SK-N-MC (cell line): Measurements from ENCODE around the gene TMTC1.
"Not testable (repeated sequence)": the region's sequence is repeated elsewhere in the genome, so short reads cannot be mapped to it uniquely, and the experiment has no call there.

Experiments
- DNase-seq: peaks from one replicate; pipeline ENCODE4 v3.0.0-alpha.2; 2011; ENCODE audit warnings: low read depth, low spot score
- H3K27ac ChIP-seq: fragments of 200-600 bp; sonication (generic); 2 replicates; pipeline ENCODE4 v1.5.1; 2016; ENCODE audit warnings: mixed run types
- H3K36me3 ChIP-seq: fragments of 200-600 bp; sonication (generic); 2 replicates; pipeline ENCODE4 v1.6.1; 2017; ENCODE audit warnings: antibody characterized with exemption, low read length, mixed read lengths; ENCODE audit not compliant: insufficient read depth
- H3K4me3 ChIP-seq: fragments of 200-600 bp; sonication (generic); 2 replicates; pipeline ENCODE4 v1.5.1; 2016
- H3K9ac ChIP-seq: fragments of 200-600 bp; sonication (generic); 2 replicates; pipeline ENCODE4 v1.8.0; 2017; ENCODE audit warnings: mixed run types, mixed read lengths; ENCODE audit not compliant: insufficient read length
- H3K9me3 ChIP-seq: fragments of 200-600 bp; sonication (generic); 2 replicates; pipeline ENCODE4 v1.6.1; 2017; ENCODE audit warnings: low read depth, mild to moderate bottlenecking, antibody characterized with exemption, low read length, moderate library complexity, mixed read lengths
- EZH2 ChIP-seq: fragments of 200-600 bp; sonication (generic); IDR thresholded peaks from one replicate; pipeline ENCODE4 v1.6.1; 2017; ENCODE audit warnings: antibody characterized with exemption
- FOXP2 ChIP-seq: optimal IDR thresholded peaks from 2 replicates; pipeline ENCODE3; 2011; ENCODE audit warnings: mild to moderate bottlenecking, moderate library complexity; ENCODE audit not compliant: insufficient read depth; ENCODE audit errors: extremely low read length, control extremely low read depth
- POLR2AphosphoS5 ChIP-seq: IDR thresholded peaks from 2 replicates; pipeline ENCODE4 v1.6.1; 2012; ENCODE audit warnings: mild to moderate bottlenecking, low read depth, low read length, borderline replicate concordance

TMTC1 gene

DNA sequence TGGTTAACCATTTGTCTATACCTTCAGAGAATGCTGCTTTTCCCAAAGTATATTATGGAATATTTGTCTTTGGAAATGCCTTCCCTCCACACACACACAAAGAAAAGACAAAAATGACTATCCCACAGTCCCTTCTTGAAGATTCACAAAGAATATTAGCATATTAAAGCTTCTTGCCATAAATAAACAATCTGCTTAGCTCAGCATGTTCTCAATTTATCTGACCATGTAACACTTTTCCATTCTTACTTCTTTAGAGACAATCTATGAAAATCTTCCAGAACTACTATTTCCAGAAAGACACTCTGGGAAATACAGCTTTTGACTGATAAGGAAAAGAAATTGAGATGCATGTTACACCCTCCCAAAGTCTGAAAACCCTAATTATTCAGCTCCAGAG is 227.4 kb downstream of the TMTC1 start:
- Histone ChIP-seq H3K9me3 (no peaks in the 10 kb centered on the region), H3K9ac (no peak overlapping the region), H3K36me3 (no peaks in the 10 kb centered on the region), H3K27ac (no peak overlapping the region), H3K4me3 (no peak overlapping the region)
- TF ChIP-seq POLR2AphosphoS5: no peak
- TF ChIP-seq FOXP2: no peak
- no peak for TF ChIP-seq EZH2
- DNase-seq: no peak

DNA sequence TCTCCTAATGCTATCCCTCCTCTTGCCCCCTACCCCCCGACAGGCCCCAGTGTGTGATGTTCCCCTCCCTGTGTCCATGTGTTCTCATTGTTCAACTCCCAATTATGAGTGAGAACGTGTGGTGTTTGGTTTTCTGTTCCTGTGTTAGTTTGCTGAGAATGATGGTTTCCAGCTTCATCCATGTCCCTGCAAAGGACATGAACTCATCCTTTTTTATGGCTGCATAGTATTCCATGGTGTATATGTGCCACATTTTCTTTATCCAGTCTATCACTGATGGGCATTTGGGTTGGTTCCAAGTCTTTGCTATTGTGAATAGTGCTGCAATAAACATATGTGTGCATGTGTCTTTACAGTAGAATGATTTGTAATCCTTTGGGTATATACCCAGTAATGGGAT is 228.3 kb downstream of the TMTC1 start:
- H3K4me3 ChIP-seq, H3K27ac ChIP-seq, H3K9ac ChIP-seq, H3K9me3 ChIP-seq, H3K36me3 ChIP-seq, DNase-seq: not testable (repeated sequence)

GRCh38 chr12:29552994-29553748 is 230.6 kb downstream of the TMTC1 start:
- H3K27ac ChIP-seq: no peak overlapping the region

DNA sequence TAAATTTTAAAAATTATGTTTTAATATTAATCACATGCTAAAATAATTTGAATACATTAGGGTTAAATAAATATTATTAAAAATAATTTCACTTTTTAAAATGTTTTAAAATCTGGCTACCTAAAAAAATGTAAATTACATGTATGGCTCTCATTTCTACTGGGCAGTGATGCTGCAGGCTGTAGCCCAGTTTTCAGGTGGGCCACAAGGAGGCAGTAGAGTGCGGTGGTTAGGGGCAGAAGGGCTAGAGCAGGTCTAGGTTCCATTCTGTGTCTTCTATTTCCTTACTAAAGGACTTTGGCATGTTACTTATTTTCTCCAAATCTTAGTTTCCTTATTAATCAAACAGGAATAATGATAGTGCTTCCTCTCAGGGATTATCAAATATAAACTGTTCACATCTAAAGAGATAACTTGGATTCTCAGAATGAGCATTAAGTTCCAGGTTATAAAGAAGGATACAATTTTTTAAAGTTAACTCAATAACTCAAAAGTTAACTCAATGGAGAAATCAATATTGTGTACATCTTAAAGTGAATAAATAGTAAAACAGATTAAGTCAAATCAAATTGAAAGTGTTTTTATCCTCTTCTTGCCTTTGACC is 231.3 kb downstream of the TMTC1 start:
- H3K27ac ChIP-seq: no peak overlapping the region
- no peaks in the 10 kb centered on the region for H3K36me3 ChIP-seq
- no peak overlapping the region for H3K4me3 ChIP-seq
- no peak for DNase-seq
- H3K9me3 ChIP-seq: no peaks in the 10 kb centered on the region
- TF ChIP-seq EZH2: no peak
- H3K9ac ChIP-seq: no peak overlapping the region

More at GRCh38 chr12:29552994-29553748, 230.6 kb downstream of the TMTC1 start:
- DNase-seq: no peak
- TF ChIP-seq FOXP2: no peak
- no peak for TF ChIP-seq POLR2AphosphoS5
- no peak for TF ChIP-seq EZH2
- Histone ChIP-seq H3K36me3 (no peaks in the 10 kb centered on the region), H3K9me3 (no peaks in the 10 kb centered on the region), H3K9ac (no peak overlapping the region), H3K4me3 (no peak overlapping the region)

DNA sequence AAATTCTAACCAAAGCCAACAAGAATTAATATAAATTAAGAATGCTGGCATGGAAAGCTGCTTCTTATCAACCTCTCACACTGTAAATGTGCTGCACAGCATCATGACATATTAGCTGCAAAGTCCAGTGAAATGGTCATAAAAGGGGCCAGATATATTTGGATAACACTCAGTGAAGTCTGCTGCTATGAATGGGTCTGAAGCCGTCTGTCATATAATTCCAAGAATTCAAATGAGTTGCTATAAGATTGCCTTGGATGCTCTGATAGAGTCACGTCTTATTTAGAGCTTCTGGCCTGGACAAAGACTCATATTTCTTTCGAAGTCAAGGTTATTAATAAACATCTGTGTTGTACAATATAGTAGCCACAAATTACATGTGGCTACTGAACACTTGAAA is 231.9 kb downstream of the TMTC1 start:
- H3K9ac ChIP-seq: no peak overlapping the region
- H3K27ac ChIP-seq: no peak overlapping the region
- TF ChIP-seq FOXP2: no peak
- TF ChIP-seq POLR2AphosphoS5: no peak
- H3K36me3 ChIP-seq: no peaks in the 10 kb centered on the region
- H3K4me3 ChIP-seq: no peak overlapping the region
- H3K9me3 ChIP-seq: no peaks in the 10 kb centered on the region
- DNase-seq: no peak

DNA sequence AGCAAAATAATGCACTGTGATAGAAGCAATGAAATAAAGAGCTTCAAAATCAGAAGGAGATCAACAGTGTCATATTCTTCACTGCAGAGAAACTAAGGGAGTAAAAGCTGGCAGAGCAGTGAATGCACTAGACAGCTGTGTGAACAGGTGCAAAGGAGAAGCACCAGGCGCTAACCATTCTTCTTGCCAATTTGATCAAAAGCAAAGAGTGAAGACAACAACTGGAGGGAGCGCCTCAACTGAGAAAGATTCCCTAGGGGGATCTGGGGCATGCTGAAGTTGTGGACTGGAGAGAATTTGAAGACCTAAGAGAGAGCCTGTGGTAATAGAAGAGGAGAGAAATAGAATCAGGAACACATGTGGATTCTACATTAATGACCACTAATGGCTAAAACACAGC is 235.9 kb downstream of the TMTC1 start:
- H3K27ac ChIP-seq: no peak overlapping the region
- DNase-seq: no peak
- no peaks in the 10 kb centered on the region for H3K9me3 ChIP-seq
- no peak for TF ChIP-seq EZH2
- no peak for TF ChIP-seq POLR2AphosphoS5
- TF ChIP-seq FOXP2: no peak
- no peak overlapping the region for H3K4me3 ChIP-seq
- no peaks in the 10 kb centered on the region for H3K36me3 ChIP-seq
- no peak overlapping the region for H3K9ac ChIP-seq

DNA sequence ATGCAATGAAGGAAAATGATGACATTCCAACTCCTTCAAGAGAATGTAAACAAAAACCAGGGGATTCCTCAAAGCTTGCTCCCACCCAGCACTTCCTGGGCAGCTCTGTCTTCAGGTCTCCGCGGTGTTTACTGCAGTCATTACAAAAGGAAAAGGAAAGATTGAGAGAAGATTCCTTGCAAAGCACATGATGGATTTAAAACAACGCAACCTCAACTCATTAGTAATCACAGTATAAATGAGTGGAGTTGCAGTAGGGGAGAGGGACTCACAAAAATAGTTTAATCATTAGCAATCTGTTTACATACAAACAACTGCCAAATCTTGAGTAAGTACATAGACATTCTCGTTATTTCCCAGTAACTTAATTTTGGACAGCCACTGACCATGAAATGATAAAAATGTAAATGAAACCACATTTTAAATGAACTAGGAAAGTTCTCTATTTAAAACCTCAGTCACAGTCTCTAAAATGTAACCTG is 236.6 kb downstream of the TMTC1 start:
- Histone ChIP-seq H3K27ac (no peak overlapping the region), H3K36me3 (no peaks in the 10 kb centered on the region), H3K9me3 (no peaks in the 10 kb centered on the region), H3K4me3 (no peak overlapping the region), H3K9ac (no peak overlapping the region)
- no peak for DNase-seq
- TF ChIP-seq EZH2 (no peak), FOXP2 (no peak), POLR2AphosphoS5 (no peak)

GRCh38 chr12:29546000-29546399 is 237.7 kb downstream of the TMTC1 start:
- Histone ChIP-seq H3K9ac (no peak overlapping the region), H3K27ac (no peak overlapping the region), H3K9me3 (no peaks in the 10 kb centered on the region), H3K36me3 (no peaks in the 10 kb centered on the region), H3K4me3 (no peak overlapping the region)
- DNase-seq: no peak
- TF ChIP-seq POLR2AphosphoS5: no peak
- no peak for TF ChIP-seq EZH2
- no peak for TF ChIP-seq FOXP2

GRCh38 chr12:29545102-29545467 is 238.7 kb downstream of the TMTC1 start:
- no peak for DNase-seq

More at GRCh38 chr12:29545102-29545467, 238.7 kb downstream of the TMTC1 start:
- no peak overlapping the region for H3K9ac ChIP-seq
- H3K27ac ChIP-seq: no peak overlapping the region
- no peak overlapping the region for H3K4me3 ChIP-seq
- no peaks in the 10 kb centered on the region for H3K36me3 ChIP-seq
- TF ChIP-seq POLR2AphosphoS5 (no peak), EZH2 (no peak), FOXP2 (no peak)
- H3K9me3 ChIP-seq: no peaks in the 10 kb centered on the region
